ENCODE measurements around the gene PRSS2.

The PRSS2 gene

DNA sequence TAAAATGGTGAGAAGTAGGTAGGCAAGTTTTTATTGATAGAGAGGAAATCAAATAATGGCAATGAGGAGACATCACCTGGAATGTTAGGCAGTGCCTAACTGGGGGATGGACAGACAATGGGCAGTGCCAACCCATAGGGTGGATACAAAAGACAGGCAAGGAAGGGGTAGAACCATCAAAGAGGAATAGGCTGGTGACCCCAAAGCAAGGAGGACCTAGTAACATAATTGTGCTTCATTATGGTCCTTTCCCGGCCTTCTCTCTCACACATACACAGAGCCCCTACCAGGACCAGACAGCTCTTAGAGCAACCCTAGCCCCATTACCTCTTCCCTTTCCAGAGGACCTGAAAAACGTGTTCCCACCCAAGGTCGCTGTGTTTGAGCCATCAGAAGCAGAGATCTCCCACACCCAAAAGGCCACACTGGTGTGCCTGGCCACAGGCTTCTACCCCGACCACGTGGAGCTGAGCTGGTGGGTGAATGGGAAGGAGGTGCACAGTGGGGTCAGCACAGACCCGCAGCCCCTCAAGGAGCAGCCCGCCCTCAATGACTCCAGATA is 30.0 kb downstream of the PRSS2 start:
- DNase-seq (ENCODE audit: low read depth, low spot score), result no peak
- no peak overlapping the region for H3K27ac ChIP-seq
- no peaks in the 10 kb centered on the region for H3K9me3 ChIP-seq (ENCODE audit: low read depth, low read length)
- no peaks in the 10 kb centered on the region for H3K36me3 ChIP-seq (ENCODE audit: insufficient read depth, low read length)
- no peak for TF ChIP-seq FOXP2 (optimal IDR thresholded peaks at IDR 0.05; ENCODE audit: control extremely low read depth, extremely low read length, insufficient read depth)
- no peak for TF ChIP-seq POLR2AphosphoS5 (IDR thresholded peaks at IDR 0.05; ENCODE audit: borderline replicate concordance, low read depth, low read length)
- TF ChIP-seq EZH2 (IDR thresholded peaks at IDR 0.05), result no peak
- no peak overlapping the region for H3K9ac ChIP-seq (ENCODE audit: insufficient read length)
- no peak overlapping the region for H3K4me3 ChIP-seq

GRCh38 chr7:142801601-142802295 is 31.0 kb downstream of the PRSS2 start:
- Histone ChIP-seq H3K9me3 (ENCODE audit: low read depth, low read length) (no peaks in the 10 kb centered on the region), H3K36me3 (ENCODE audit: insufficient read depth, low read length) (no peaks in the 10 kb centered on the region), H3K27ac (no peak overlapping the region), H3K9ac (ENCODE audit: insufficient read length) (no peak overlapping the region), H3K4me3 (no peak overlapping the region)
- TF ChIP-seq EZH2 (IDR thresholded peaks at IDR 0.05) (no peak), POLR2AphosphoS5 (IDR thresholded peaks at IDR 0.05; ENCODE audit: borderline replicate concordance, low read depth, low read length) (no peak), FOXP2 (optimal IDR thresholded peaks at IDR 0.05; ENCODE audit: control extremely low read depth, extremely low read length, insufficient read depth) (no peak)
- no peak for DNase-seq (ENCODE audit: low read depth, low spot score)

DNA sequence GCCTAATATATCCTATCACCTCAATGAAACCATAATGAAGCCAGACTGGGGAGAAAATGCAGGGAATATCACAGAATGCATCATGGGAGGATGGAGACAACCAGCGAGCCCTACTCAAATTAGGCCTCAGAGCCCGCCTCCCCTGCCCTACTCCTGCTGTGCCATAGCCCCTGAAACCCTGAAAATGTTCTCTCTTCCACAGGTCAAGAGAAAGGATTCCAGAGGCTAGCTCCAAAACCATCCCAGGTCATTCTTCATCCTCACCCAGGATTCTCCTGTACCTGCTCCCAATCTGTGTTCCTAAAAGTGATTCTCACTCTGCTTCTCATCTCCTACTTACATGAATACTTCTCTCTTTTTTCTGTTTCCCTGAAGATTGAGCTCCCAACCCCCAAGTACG is 31.5 kb downstream of the PRSS2 start:
- H3K27ac ChIP-seq, result no peak overlapping the region
- H3K9ac ChIP-seq (ENCODE audit: insufficient read length), result no peak overlapping the region
- no peak for DNase-seq (ENCODE audit: low read depth, low spot score)
- H3K9me3 ChIP-seq (ENCODE audit: low read depth, low read length), result no peaks in the 10 kb centered on the region
- no peaks in the 10 kb centered on the region for H3K36me3 ChIP-seq (ENCODE audit: insufficient read depth, low read length)
- no peak for TF ChIP-seq FOXP2 (optimal IDR thresholded peaks at IDR 0.05; ENCODE audit: control extremely low read depth, extremely low read length, insufficient read depth)
- TF ChIP-seq EZH2 (IDR thresholded peaks at IDR 0.05), result no peak
- no peak for TF ChIP-seq POLR2AphosphoS5 (IDR thresholded peaks at IDR 0.05; ENCODE audit: borderline replicate concordance, low read depth, low read length)
- H3K4me3 ChIP-seq, result no peak overlapping the region

DNA sequence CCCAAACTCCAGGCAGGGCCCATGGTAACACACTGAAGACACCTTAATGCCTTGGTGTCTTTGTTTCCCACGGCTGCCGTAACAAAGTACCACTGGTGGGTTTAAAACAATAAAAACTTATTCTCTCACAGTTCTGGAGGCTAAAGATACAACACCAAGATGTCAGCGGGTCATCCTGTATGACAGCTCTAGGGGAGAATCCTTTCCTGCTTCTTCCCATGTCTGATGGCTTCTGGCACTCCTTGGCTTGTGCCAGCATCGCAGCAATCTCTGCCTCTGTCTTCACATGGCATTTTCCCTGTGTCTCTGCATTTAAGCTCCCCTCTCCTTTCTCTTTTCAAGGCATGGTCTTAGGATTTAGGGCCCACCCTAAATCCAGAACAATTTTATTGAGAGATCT is 33.1 kb downstream of the PRSS2 start:
- H3K27ac ChIP-seq, result no peak overlapping the region
- no peak overlapping the region for H3K9ac ChIP-seq (ENCODE audit: insufficient read length)
- no peak for DNase-seq (ENCODE audit: low read depth, low spot score)
- no peak overlapping the region for H3K4me3 ChIP-seq
- H3K36me3 ChIP-seq (ENCODE audit: insufficient read depth, low read length), result no peaks in the 10 kb centered on the region
- TF ChIP-seq FOXP2 (optimal IDR thresholded peaks at IDR 0.05; ENCODE audit: control extremely low read depth, extremely low read length, insufficient read depth) (no peak), EZH2 (IDR thresholded peaks at IDR 0.05) (no peak), POLR2AphosphoS5 (IDR thresholded peaks at IDR 0.05; ENCODE audit: borderline replicate concordance, low read depth, low read length) (no peak)
- H3K9me3 ChIP-seq (ENCODE audit: low read depth, low read length), result no peaks in the 10 kb centered on the region

GRCh38 chr7:142804728-142805207 is 34.0 kb downstream of the PRSS2 start:
- TF ChIP-seq FOXP2 (optimal IDR thresholded peaks at IDR 0.05; ENCODE audit: control extremely low read depth, extremely low read length, insufficient read depth) (no peak), POLR2AphosphoS5 (IDR thresholded peaks at IDR 0.05; ENCODE audit: borderline replicate concordance, low read depth, low read length) (no peak)
- no peak overlapping the region for H3K27ac ChIP-seq
- H3K4me3 ChIP-seq, result no peak overlapping the region
- H3K36me3 ChIP-seq (ENCODE audit: insufficient read depth, low read length), result no peaks in the 10 kb centered on the region
- no peak overlapping the region for H3K9ac ChIP-seq (ENCODE audit: insufficient read length)
- H3K9me3 ChIP-seq (ENCODE audit: low read depth, low read length), result no peaks in the 10 kb centered on the region
- DNase-seq (ENCODE audit: low read depth, low spot score), result no peak

DNA sequence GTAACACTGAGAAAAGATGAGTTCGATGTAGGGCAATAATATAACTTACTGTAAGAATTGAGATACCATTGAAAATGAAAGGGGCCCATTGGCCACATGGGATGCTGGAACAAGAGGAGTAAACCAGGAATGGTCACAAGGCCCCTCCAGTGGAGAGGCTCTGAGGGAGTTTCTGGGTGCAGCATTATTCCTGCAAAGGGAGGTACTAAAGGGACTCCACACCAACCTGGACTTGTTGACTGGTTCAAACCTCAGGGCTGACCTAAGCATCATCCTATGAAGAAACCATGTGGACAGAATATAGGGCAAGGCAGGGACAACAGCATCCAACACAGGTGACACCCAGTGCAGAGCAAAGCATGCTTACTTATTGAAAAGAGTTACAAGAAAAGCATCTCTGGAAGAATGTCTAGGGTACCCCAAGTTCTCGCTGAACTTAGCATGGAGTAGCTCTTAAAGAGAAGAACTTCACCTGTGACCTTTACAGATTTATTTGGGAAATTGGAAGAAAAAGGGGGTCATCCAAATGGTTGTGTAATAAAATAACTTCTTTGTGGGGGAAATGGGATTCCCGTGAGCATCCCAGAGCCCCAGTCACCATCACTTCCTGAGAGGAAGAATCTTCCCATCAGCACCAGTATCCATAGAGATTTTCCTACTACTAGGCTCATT is 34.7 kb downstream of the PRSS2 start:
- no peak for DNase-seq (ENCODE audit: low read depth, low spot score)
- no peak overlapping the region for H3K9ac ChIP-seq (ENCODE audit: insufficient read length)
- no peak overlapping the region for H3K27ac ChIP-seq
- TF ChIP-seq POLR2AphosphoS5 (IDR thresholded peaks at IDR 0.05; ENCODE audit: borderline replicate concordance, low read depth, low read length) (no peak), EZH2 (IDR thresholded peaks at IDR 0.05) (no peak), FOXP2 (optimal IDR thresholded peaks at IDR 0.05; ENCODE audit: control extremely low read depth, extremely low read length, insufficient read depth) (no peak)
- H3K4me3 ChIP-seq, result no peak overlapping the region
- no peaks in the 10 kb centered on the region for H3K36me3 ChIP-seq (ENCODE audit: insufficient read depth, low read length)
- no peaks in the 10 kb centered on the region for H3K9me3 ChIP-seq (ENCODE audit: low read depth, low read length)

DNA sequence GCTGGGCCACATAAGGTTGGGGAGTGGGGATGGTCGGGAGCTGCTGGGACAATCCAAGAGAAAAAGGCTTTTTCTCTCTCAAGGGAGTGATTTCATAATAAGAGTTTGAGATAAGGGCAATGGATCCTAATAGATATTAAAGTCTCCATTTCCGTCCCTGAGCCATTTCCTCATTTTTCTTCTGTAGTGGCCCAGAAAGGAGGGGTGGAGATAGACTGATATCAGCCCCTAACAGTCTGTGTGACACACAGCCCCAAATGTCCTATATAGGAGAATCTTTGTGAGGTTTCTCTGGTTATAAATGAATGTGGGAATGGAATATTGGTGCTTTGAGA is 35.2 kb downstream of the PRSS2 start:
- no peak for TF ChIP-seq POLR2AphosphoS5 (IDR thresholded peaks at IDR 0.05; ENCODE audit: borderline replicate concordance, low read depth, low read length)
- TF ChIP-seq FOXP2 (optimal IDR thresholded peaks at IDR 0.05; ENCODE audit: control extremely low read depth, extremely low read length, insufficient read depth), result no peak
- no peak for TF ChIP-seq EZH2 (IDR thresholded peaks at IDR 0.05)
- no peaks in the 10 kb centered on the region for H3K36me3 ChIP-seq (ENCODE audit: insufficient read depth, low read length)
- no peak overlapping the region for H3K27ac ChIP-seq
- no peak overlapping the region for H3K4me3 ChIP-seq
- no peak overlapping the region for H3K9ac ChIP-seq (ENCODE audit: insufficient read length)
- no peak for DNase-seq (ENCODE audit: low read depth, low spot score)
- no peaks in the 10 kb centered on the region for H3K9me3 ChIP-seq (ENCODE audit: low read depth, low read length)

DNA sequence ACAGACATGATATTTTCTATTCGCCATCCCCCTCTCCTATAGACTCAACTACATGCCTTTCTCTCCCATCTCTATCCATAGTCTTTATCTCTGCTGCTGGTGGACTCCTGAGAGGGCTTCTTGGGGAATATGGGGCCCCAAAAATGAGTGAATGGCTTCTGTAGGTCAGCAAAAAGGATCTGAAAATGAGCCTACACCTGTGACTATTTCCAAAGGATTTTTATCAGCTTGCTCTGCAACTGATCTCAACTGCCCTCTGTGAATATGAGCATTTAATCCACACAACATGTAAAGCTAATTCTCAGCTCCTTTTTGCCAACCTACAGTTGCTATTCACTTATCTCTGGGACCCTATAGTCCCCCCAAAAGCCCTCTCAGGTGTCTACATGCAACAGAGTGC is 36.2 kb downstream of the PRSS2 start:
- Histone ChIP-seq H3K36me3 (ENCODE audit: insufficient read depth, low read length) (no peaks in the 10 kb centered on the region), H3K4me3 (no peak overlapping the region), H3K9me3 (ENCODE audit: low read depth, low read length) (no peaks in the 10 kb centered on the region), H3K9ac (ENCODE audit: insufficient read length) (no peak overlapping the region), H3K27ac (no peak overlapping the region)
- no peak for DNase-seq (ENCODE audit: low read depth, low spot score)
- TF ChIP-seq EZH2 (IDR thresholded peaks at IDR 0.05) (no peak), POLR2AphosphoS5 (IDR thresholded peaks at IDR 0.05; ENCODE audit: borderline replicate concordance, low read depth, low read length) (no peak), FOXP2 (optimal IDR thresholded peaks at IDR 0.05; ENCODE audit: control extremely low read depth, extremely low read length, insufficient read depth) (no peak)
